OCI-LY1 (cell line): ENCODE measurements around the gene PDE3A.

Experiments used
- H2AFZ ChIP-seq: fragments of 200-600 bp; sonication (generic), shearing (Covaris generic); 2 replicates; pipeline ENCODE4 v1.6.0; 2014; ENCODE audit warnings: antibody characterized with exemption, mild to moderate bottlenecking, low read length
- H3F3A ChIP-seq: fragments of 200-600 bp; sonication (generic), shearing (Covaris generic); 2 replicates; pipeline ENCODE4 v1.6.0; 2014; ENCODE audit warnings: mild to moderate bottlenecking, antibody characterized with exemption, low read length, moderate library complexity; ENCODE audit not compliant: insufficient read depth
- H3K27ac ChIP-seq: fragments of 200-600 bp; sonication (generic); 2 replicates; pipeline ENCODE4 v1.5.1; 2014; ENCODE audit warnings: low read length, mixed run types, mild to moderate bottlenecking, low read depth; ENCODE audit not compliant: poor library complexity, severe bottlenecking
- H3K27me3 ChIP-seq: fragments of 200-600 bp; sonication (generic); 2 replicates; pipeline ENCODE4 v1.6.0; 2014; ENCODE audit warnings: antibody characterized with exemption, mild to moderate bottlenecking, low read length, moderate library complexity; ENCODE audit not compliant: insufficient read depth
- H3K36me3 ChIP-seq: fragments of 200-600 bp; sonication (generic); 2 replicates; pipeline ENCODE4 v1.6.1; 2014; ENCODE audit warnings: mild to moderate bottlenecking, antibody characterized with exemption, low read length, moderate library complexity, mixed read lengths; ENCODE audit not compliant: insufficient read depth
- H3K4me1 ChIP-seq: fragments of 200-600 bp; sonication (generic); 2 replicates; pipeline ENCODE4 v1.5.1; 2014; ENCODE audit warnings: mild to moderate bottlenecking, low read length, moderate library complexity; ENCODE audit not compliant: insufficient read depth, severe bottlenecking
- H3K4me2 ChIP-seq: fragments of 200-600 bp; sonication (generic), shearing (Covaris generic); 2 replicates; pipeline ENCODE4 v1.6.1; 2014; ENCODE audit warnings: low read length
- H3K4me3 ChIP-seq: fragments of 200-600 bp; sonication (generic); 2 replicates; pipeline ENCODE4 v1.5.1; 2014; ENCODE audit warnings: low read length, low read depth, mild to moderate bottlenecking, mixed read lengths; ENCODE audit not compliant: poor library complexity, severe bottlenecking
- H3K79me2 ChIP-seq: fragments of 200-600 bp; shearing (Covaris generic); 2 replicates; pipeline ENCODE4 v1.6.1; 2016; ENCODE audit warnings: mixed run types, low read length, mixed read lengths; ENCODE audit not compliant: insufficient read depth
- H3K9ac ChIP-seq: fragments of 200-600 bp; sonication (generic), shearing (Covaris generic); 2 replicates; pipeline ENCODE4 v1.6.1; 2014; ENCODE audit warnings: mild to moderate bottlenecking, low read length, mixed read lengths
- H3K9me2 ChIP-seq: fragments of 200-600 bp; sonication (generic), shearing (Covaris generic); 2 replicates; pipeline ENCODE4 v1.6.1; 2014; ENCODE audit warnings: low read depth, mild to moderate bottlenecking, low read length, mixed read lengths
- H3K9me3 ChIP-seq: fragments of 200-600 bp; shearing (Covaris generic); 2 replicates; pipeline ENCODE4 v1.6.1; 2014; ENCODE audit warnings: low read length, mixed read lengths
- H4K20me1 ChIP-seq: fragments of 200-600 bp; sonication (generic), shearing (Covaris generic); 2 replicates; pipeline ENCODE4 v1.6.0; 2016; ENCODE audit warnings: mild to moderate bottlenecking, low read length; ENCODE audit not compliant: insufficient read depth
- CTCF ChIP-seq: fragments of 200-600 bp; sonication (generic), shearing (Covaris generic); IDR thresholded peaks from 2 replicates; pipeline ENCODE4 v1.5.1; 2017; ENCODE audit warnings: mild to moderate bottlenecking, antibody characterized with exemption, low read length, moderate library complexity, mixed read lengths
- EZH2 ChIP-seq: fragments of 200-600 bp; sonication (generic), shearing (Covaris generic); IDR thresholded peaks from 2 replicates; pipeline ENCODE4 v1.8.0; 2017; ENCODE audit warnings: borderline replicate concordance, mixed run types, mild to moderate bottlenecking, antibody characterized with exemption, low read length, moderate library complexity, mixed read lengths

Gene PDE3A

GRCh38 chr12:20497707-20498106 lies 129.4 kb downstream of the PDE3A start:
- H3K27ac ChIP-seq = no peak overlapping the region
- no peaks in the 10 kb centered on the region for H4K20me1 ChIP-seq
- no peaks in the 10 kb centered on the region for H3K36me3 ChIP-seq
- H3K9me3 ChIP-seq = no peaks in the 10 kb centered on the region
- no peaks in the 10 kb centered on the region for H3K4me1 ChIP-seq
- no peaks in the 10 kb centered on the region for H3F3A ChIP-seq
- no peak overlapping the region for H3K9ac ChIP-seq
- H3K4me2 ChIP-seq = no peak overlapping the region
- H3K9me2 ChIP-seq = no peaks in the 10 kb centered on the region
- no peaks in the 10 kb centered on the region for H3K27me3 ChIP-seq
- no peaks in the 10 kb centered on the region for H3K79me2 ChIP-seq
- no peak overlapping the region for H2AFZ ChIP-seq
- TF ChIP-seq EZH2 (no peak), CTCF (no peak)
- no peak overlapping the region for H3K4me3 ChIP-seq

- Histone ChIP-seq H4K20me1 (no peaks in the 10 kb centered on the region), H3K27ac (no peak overlapping the region), H3K27me3 (no peaks in the 10 kb centered on the region), H3K9me2 (no peaks in the 10 kb centered on the region), H2AFZ (no peak overlapping the region), H3K4me2 (no peak overlapping the region), H3K4me1 (no peaks in the 10 kb centered on the region), H3K36me3 (no peaks in the 10 kb centered on the region), H3K79me2 (no peaks in the 10 kb centered on the region), H3K9me3 (no peaks in the 10 kb centered on the region), H3F3A (no peaks in the 10 kb centered on the region), H3K4me3 (no peak overlapping the region), H3K9ac (no peak overlapping the region)
- TF ChIP-seq CTCF (no peak), EZH2 (no peak)
Observed at GRCh38 chr12:20501958-20502357, 133.6 kb downstream of the PDE3A start.

GRCh38 chr12:20503858-20504257 lies 135.5 kb downstream of the PDE3A start:
- Histone ChIP-seq H3K9me3 (no peaks in the 10 kb centered on the region), H3K4me2 (no peak overlapping the region), H3K36me3 (no peaks in the 10 kb centered on the region), H3K79me2 (no peaks in the 10 kb centered on the region), H3K9me2 (no peaks in the 10 kb centered on the region), H3K9ac (no peak overlapping the region), H3K4me1 (no peaks in the 10 kb centered on the region), H4K20me1 (no peaks in the 10 kb centered on the region), H2AFZ (no peak overlapping the region), H3K27ac (no peak overlapping the region), H3K27me3 (no peaks in the 10 kb centered on the region), H3F3A (no peaks in the 10 kb centered on the region), H3K4me3 (no peak overlapping the region)
- TF ChIP-seq CTCF = no peak
- TF ChIP-seq EZH2 = no peak
